Ascending aorta (tissue), 2 donors: ENCODE data around the gene DCUN1D3. TPM values are rescaled to one million over a fixed set of nuclear protein-coding genes. Genes with fewer than 3 reads are reported as not detected.
"Not testable (repeated sequence)": the region's sequence is repeated elsewhere in the genome, so short reads cannot be mapped to it uniquely, and the experiment has no call there.

Source experiments
- DNase-seq, 2 donors: peaks; one replicate each; pipeline ENCODE4 v3.0.0-alpha.2; 2019; ENCODE audit warnings: low spot score in 2 of 2
- H3K27ac ChIP-seq, 2 donors: fragments of 200-600 bp; sonication (generic); one replicate each; pipeline ENCODE4 v1.5.1; 2016 to 2017; ENCODE audit warnings: mild to moderate bottlenecking in 1 of 2
- H3K27me3 ChIP-seq: fragments of 200-600 bp; sonication (generic); one replicate; pipeline ENCODE4 v1.5.1; 2017
- H3K36me3 ChIP-seq, 2 donors: fragments of 200-600 bp; sonication (generic); one replicate each; pipeline ENCODE4 v1.5.1; 2016
- H3K4me1 ChIP-seq, 2 donors: fragments of 200-600 bp; sonication (generic); one replicate each; pipeline ENCODE4 v1.5.1; 2016 to 2017; ENCODE audit warnings: mild to moderate bottlenecking in 1 of 2
- H3K4me3 ChIP-seq, 2 donors: fragments of 200-600 bp; sonication (generic); one replicate each; pipeline ENCODE4 v1.5.1; 2016 to 2017; ENCODE audit warnings: mild to moderate bottlenecking in 1 of 2
- H3K9me3 ChIP-seq, 2 donors: fragments of 200-600 bp; sonication (generic); one replicate each; pipeline ENCODE4 v1.5.1; 2016
- CTCF ChIP-seq, 3 experiments: fragments of 200-600 bp in 2 of 3; fragments of 450-650 bp in 1 of 3; sonication (generic) in 2 of 3; IDR thresholded peaks; one replicate each; pipeline ENCODE4 v1.5.1; 2016 to 2019; ENCODE audit warnings: antibody characterized with exemption in 3 of 3, mild to moderate bottlenecking in 1 of 3, moderate library complexity in 1 of 3
- intact Hi-C: fragments of 100-400 bp; cut with DNase I; formaldehyde crosslinking; loops from one replicate; pipeline ENCODE4 v1.15.1; 2023
- total RNA-seq: library from RNA; depleted of rRNA; stranded (reverse); fragments of >200 nt; gene quantifications from one replicate; pipeline ENCODE4 v1.1.0, GENCODE V29; 2016

Gene DCUN1D3
- total RNA-seq, 1 donor from 2014 or later, result 9.8 TPM

- H3K36me3 ChIP-seq, result peaks cover 5 to 7% of the 10 kb centered on the region in 2 donors
- intact Hi-C loops, result loop anchor here (2.0 to 5.0 kb wide), 2 partner anchors 16 to 86 kb away; no protein-coding TSS in a partner anchor
- H3K4me1 ChIP-seq, result peaks cover 36 to 76% of the 10 kb centered on the region in 2 donors
- no peaks in the 10 kb centered on the region for H3K9me3 ChIP-seq
- no peak for TF ChIP-seq CTCF (IDR thresholded peaks at IDR 0.05)
- H3K4me3 ChIP-seq, result peak overlapping the region in 1 of 2 donors; percentile 44
- H3K27ac ChIP-seq, result peak overlapping the region; percentile 81 to 82
- H3K27me3 ChIP-seq, result no peaks in the 10 kb centered on the region
- no peak for DNase-seq
Observed at GRCh38 chr16:20866801-20867200, 33.4 kb downstream of the DCUN1D3 start.

GRCh38 chr16:20866145-20866772 is 33.9 kb downstream of the DCUN1D3 start:
- intact Hi-C loops, result loop anchor here (2.0 to 5.0 kb wide), 2 partner anchors 15 to 86 kb away; no protein-coding TSS in a partner anchor
- no peak for TF ChIP-seq CTCF (IDR thresholded peaks at IDR 0.05)
- peak; percentile 17 to 86 for DNase-seq
- no peaks in the 10 kb centered on the region for H3K27me3 ChIP-seq
- H3K9me3 ChIP-seq, result no peaks in the 10 kb centered on the region
- peaks cover 11 to 12% of the 10 kb centered on the region in 2 donors for H3K36me3 ChIP-seq
- H3K4me3 ChIP-seq, result peak overlapping the region in 1 of 2 donors; percentile 44
- H3K4me1 ChIP-seq, result peaks cover 38 to 71% of the 10 kb centered on the region in 2 donors
- H3K27ac ChIP-seq, result peak overlapping the region; percentile 81 to 82

GRCh38 chr16:20865420-20866131 is 34.6 kb downstream of the DCUN1D3 start:
- no peaks in the 10 kb centered on the region for H3K9me3 ChIP-seq
- peaks cover 17% of the 10 kb centered on the region in 2 donors for H3K36me3 ChIP-seq
- no peaks in the 10 kb centered on the region for H3K27me3 ChIP-seq
- no peak for DNase-seq
- intact Hi-C loops, result loop anchor here (2.0 to 5.0 kb wide), 2 partner anchors 15 to 87 kb away; no protein-coding TSS in a partner anchor
- H3K27ac ChIP-seq, result peak overlapping the region; percentile 81 to 82
- peak overlapping the region in 1 of 2 donors; percentile 9 for H3K4me3 ChIP-seq
- H3K4me1 ChIP-seq, result peaks cover 33 to 69% of the 10 kb centered on the region in 2 donors
- TF ChIP-seq CTCF (IDR thresholded peaks at IDR 0.05), result no peak

- H3K9me3 ChIP-seq, H3K4me3 ChIP-seq, H3K27me3 ChIP-seq, intact Hi-C loops, DNase-seq: not testable (repeated sequence)
- peaks cover 25 to 68% of the 10 kb centered on the region in 2 donors for H3K4me1 ChIP-seq
- peak overlapping the region; percentile 81 to 82 for H3K27ac ChIP-seq
- peaks cover 24 to 29% of the 10 kb centered on the region in 2 donors for H3K36me3 ChIP-seq
Observed at GRCh38 chr16:20864376-20864775, 35.8 kb downstream of the DCUN1D3 start.

GRCh38 chr16:20862162-20862960 is 37.8 kb downstream of the DCUN1D3 start:
- H3K9me3 ChIP-seq, result no peaks in the 10 kb centered on the region
- no peaks in the 10 kb centered on the region for H3K27me3 ChIP-seq
- no peak for TF ChIP-seq CTCF (IDR thresholded peaks at IDR 0.05)
- peaks cover 20 to 56% of the 10 kb centered on the region in 2 donors for H3K4me1 ChIP-seq
- intact Hi-C loops, result no loop called here
- H3K27ac ChIP-seq, result peak overlapping the region in 1 of 2 donors; percentile 6
- peaks cover 24 to 30% of the 10 kb centered on the region in 2 donors for H3K36me3 ChIP-seq
- H3K4me3 ChIP-seq, result no peak overlapping the region
- no peak for DNase-seq

- H3K36me3 ChIP-seq, result peaks cover 24 to 40% of the 10 kb centered on the region in 2 donors
- intact Hi-C loops, H3K27me3 ChIP-seq, H3K4me3 ChIP-seq, DNase-seq, H3K9me3 ChIP-seq: not testable (repeated sequence)
- H3K4me1 ChIP-seq, result peaks cover 11 to 56% of the 10 kb centered on the region in 2 donors
- peak overlapping the region in 1 of 2 donors; percentile 63 for H3K27ac ChIP-seq
Observed at GRCh38 chr16:20860995-20861394, 39.2 kb downstream of the DCUN1D3 start.
